ENCODE measurements around the gene PDZK1. TPM values are rescaled to one million over a fixed set of nuclear protein-coding genes. Genes with fewer than 3 reads are reported as not detected.

The PDZK1 gene
- total RNA-seq, 1 donor from 2014 or later = not detected

DNA sequence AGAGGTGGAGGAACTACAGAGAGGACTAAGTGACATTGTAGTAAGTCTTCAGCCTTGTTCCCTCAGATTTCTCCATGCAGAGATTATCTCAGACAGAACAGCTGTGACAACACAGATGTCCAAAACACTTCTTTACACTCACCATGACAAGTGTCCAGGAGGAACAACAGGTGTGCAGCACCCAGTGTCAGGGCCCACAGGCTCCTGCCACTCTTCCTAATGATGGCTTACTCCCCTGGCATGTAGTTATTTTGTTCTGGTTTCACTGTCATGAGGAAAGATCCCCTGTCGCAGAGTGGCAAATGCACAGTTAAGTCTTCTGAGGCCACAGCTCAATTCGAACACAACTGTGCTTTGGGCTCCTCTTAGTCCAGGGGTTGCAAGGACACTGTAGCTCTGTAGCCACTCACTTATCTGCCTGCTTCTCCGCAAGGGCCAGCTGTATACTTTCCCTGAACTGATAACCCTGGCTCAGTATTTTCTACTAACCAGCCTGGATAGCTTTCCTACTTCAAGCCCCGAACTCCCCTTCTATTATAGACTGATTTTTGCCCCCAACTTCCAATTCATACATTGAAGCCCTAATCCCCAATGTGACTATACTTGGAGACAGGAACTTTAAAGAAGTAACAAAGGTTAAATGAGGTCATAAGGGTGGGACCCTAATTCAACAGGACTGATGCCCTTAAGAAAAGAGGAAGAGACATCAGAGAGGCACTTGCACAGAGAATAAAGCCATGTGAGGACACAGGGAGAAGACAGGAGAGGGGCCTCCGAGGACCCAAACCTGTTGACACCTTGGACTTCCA, 11.1 kb downstream of the PDZK1 start:
- TF ChIP-seq CTCF (IDR thresholded peaks at IDR 0.05) = no peak
- Histone ChIP-seq H3K27me3 (no peaks in the 10 kb centered on the region), H3K27ac (no peak overlapping the region), H3K4me1 (no peaks in the 10 kb centered on the region), H3K9me3 (no peaks in the 10 kb centered on the region), H3K36me3 (no peaks in the 10 kb centered on the region), H3K4me3 (no peak overlapping the region)
- intact Hi-C loops (cut with DNase I) = no loop called here
- no peak for DNase-seq (ENCODE audit: low spot score in 2 of 2)

DNA sequence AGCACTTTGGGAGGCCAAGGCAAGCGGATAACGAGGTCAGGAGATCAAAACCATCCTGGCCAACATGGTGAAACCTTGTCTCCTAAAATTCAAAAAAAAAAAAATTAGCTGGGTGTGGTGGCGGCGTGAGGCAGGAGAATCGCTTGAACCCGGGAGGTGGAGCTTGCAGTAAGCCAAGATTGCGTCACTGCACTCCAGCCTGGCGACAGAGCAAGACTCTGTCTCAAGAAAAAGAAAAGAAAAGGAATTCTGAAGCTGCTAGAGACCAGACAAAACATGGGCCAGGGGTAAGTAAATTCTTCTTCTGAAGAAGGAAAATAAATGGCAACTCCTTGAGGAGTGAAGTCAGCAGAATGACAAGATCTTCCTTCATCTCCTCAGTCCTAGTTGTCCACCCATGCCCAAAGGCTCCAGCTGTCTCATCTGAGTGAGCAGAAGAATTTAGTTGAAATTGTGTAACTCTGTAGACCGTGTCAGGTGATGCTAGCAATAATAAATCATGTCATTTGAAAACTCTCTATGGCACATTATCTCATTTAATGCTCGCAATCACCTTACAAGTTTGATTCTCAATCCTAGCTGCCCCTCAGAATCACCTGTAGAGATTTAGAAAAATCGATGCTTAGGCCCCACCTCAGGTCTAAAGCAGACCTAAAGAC, 14.3 kb downstream of the PDZK1 start:
- no peak for TF ChIP-seq CTCF (IDR thresholded peaks at IDR 0.05)
- intact Hi-C loops (cut with DNase I) = no loop called here
- no peaks in the 10 kb centered on the region for H3K9me3 ChIP-seq
- H3K36me3 ChIP-seq = no peaks in the 10 kb centered on the region
- H3K27me3 ChIP-seq = no peaks in the 10 kb centered on the region
- no peak for DNase-seq (ENCODE audit: low spot score in 2 of 2)
- H3K4me3 ChIP-seq = no peak overlapping the region
- H3K4me1 ChIP-seq = no peaks in the 10 kb centered on the region
- H3K27ac ChIP-seq = no peak overlapping the region

GRCh38 chr1:145690587-145691558, 16.3 kb downstream of the PDZK1 start:
- no peaks in the 10 kb centered on the region for H3K27me3 ChIP-seq
- H3K27ac ChIP-seq = no peak overlapping the region
- no peak for DNase-seq (ENCODE audit: low spot score in 2 of 2)
- no peaks in the 10 kb centered on the region for H3K9me3 ChIP-seq
- intact Hi-C loops (cut with DNase I) = no loop called here
- H3K4me3 ChIP-seq = no peak overlapping the region
- no peak for TF ChIP-seq CTCF (IDR thresholded peaks at IDR 0.05)
- H3K4me1 ChIP-seq = no peaks in the 10 kb centered on the region
- no peaks in the 10 kb centered on the region for H3K36me3 ChIP-seq

- Histone ChIP-seq H3K9me3 (no peaks in the 10 kb centered on the region), H3K36me3 (no peaks in the 10 kb centered on the region), H3K4me3 (no peak overlapping the region), H3K4me1 (no peaks in the 10 kb centered on the region), H3K27me3 (no peaks in the 10 kb centered on the region), H3K27ac (no peak overlapping the region)
- DNase-seq (ENCODE audit: low spot score in 2 of 2) = no peak
- no peak for TF ChIP-seq CTCF (IDR thresholded peaks at IDR 0.05)
- intact Hi-C loops (cut with DNase I) = no loop called here
Measured at GRCh38 chr1:145689922-145690321, 17.2 kb downstream of the PDZK1 start.

- no peak overlapping the region for H3K27ac ChIP-seq
- no peak for TF ChIP-seq CTCF (IDR thresholded peaks at IDR 0.05)
- H3K4me1 ChIP-seq = no peaks in the 10 kb centered on the region
- no peaks in the 10 kb centered on the region for H3K9me3 ChIP-seq
- H3K36me3 ChIP-seq = no peaks in the 10 kb centered on the region
- DNase-seq (ENCODE audit: low spot score in 2 of 2) = no peak
- H3K4me3 ChIP-seq = no peak overlapping the region
- no peaks in the 10 kb centered on the region for H3K27me3 ChIP-seq
- intact Hi-C loops (cut with DNase I) = no loop called here
Measured at GRCh38 chr1:145688924-145689323, 18.2 kb downstream of the PDZK1 start.
